NOMO-1 treated with dmso at 0.1 percent for 144 hours (cell line): ENCODE measurements around the gene NAALADL2.
"Not testable (repeated sequence)": the region's sequence is repeated elsewhere in the genome, so short reads cannot be mapped to it uniquely, and the experiment has no call there.

ENCODE experiments used
- DNase-seq: peaks from one replicate; lab custom pipeline; 2025; ENCODE audit not compliant: unreplicated experiment; lab: John Stamatoyannopoulos, UW

Gene NAALADL2

DNA sequence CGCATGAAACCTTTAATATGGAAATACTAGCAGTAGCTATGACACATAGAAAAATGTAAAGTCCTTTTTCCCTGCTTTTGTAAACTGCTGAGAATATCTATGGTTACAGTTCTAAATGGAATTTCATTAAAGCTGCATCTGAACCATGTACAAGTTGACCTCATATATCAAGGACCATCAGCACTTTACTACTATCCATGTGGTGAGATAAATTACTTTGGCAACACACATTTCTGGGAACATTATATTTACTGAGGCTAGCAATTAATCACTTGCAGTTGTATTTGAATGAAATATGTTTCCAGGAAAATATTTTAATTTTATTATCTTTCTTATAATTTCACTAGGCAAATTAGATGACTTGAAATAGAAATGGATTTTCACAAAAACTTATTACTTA lies 545.5 kb downstream of the NAALADL2 start:
- no peak for DNase-seq

DNA sequence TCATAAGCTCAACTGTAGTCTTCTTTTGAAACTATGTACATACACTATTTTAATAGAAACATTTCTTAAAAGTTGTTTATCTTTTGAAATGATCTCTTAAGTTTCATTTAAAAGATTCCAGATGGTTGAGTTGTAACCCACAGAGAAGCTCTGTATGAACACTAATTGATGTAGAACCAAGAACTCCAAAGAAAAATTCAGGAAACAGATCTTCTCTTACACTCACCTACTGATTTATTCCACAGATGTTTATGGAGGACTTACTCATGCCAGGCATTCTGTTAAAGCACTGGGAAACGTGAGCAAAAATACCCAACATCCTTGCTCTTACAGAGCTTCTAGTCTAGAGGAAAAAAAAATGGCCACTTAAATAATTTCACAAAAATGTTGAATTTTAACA lies 551.1 kb downstream of the NAALADL2 start:
- no peak for DNase-seq

DNA sequence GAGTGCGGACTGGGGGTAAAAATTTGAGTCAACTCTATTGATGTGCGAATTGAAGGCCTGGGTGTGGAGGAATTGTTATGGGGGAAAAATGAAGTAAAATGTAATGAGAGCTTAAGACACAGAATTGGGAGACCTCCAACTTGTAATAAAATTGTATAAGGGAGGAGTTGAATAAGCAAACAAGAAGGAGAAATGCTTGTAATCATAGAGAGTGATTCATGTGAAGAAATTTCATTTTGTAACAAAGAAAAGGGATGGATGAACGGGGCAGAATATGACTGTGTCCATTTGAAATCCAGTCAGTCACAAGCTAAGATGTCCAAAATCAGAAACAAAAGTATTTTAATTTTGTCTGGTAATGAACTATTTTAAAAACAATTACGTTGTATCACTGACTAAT lies 552.3 kb downstream of the NAALADL2 start:
- DNase-seq = no peak

DNA sequence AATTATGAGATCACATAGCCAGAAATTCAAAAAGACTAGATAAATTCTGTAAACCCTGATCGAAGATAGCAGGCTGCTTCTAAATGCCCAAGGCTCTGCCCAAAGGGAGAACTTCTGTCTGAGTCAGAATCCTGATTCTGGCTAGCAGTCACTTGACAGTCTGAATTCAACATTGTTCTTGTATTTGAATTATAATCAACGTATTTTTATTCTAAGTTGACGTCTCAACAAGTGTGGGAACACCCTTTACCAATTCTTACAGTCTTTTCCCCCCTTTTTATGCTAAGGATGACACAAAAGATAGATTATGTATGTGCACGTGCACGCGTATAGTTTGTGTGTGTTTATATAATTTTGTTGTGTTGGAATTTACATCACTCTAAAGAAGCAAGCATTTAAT lies 552.8 kb downstream of the NAALADL2 start:
- no peak for DNase-seq

- DNase-seq = no peak
Observed at GRCh38 chr3:175413926-175414325, 554.8 kb downstream of the NAALADL2 start.

GRCh38 chr3:175416600-175416999 lies 557.5 kb downstream of the NAALADL2 start:
- no peak for DNase-seq

GRCh38 chr3:175417426-175417825 lies 558.3 kb downstream of the NAALADL2 start:
- DNase-seq = no peak

- no peak for DNase-seq
Observed at GRCh38 chr3:175421902-175422301, 562.8 kb downstream of the NAALADL2 start.

DNA sequence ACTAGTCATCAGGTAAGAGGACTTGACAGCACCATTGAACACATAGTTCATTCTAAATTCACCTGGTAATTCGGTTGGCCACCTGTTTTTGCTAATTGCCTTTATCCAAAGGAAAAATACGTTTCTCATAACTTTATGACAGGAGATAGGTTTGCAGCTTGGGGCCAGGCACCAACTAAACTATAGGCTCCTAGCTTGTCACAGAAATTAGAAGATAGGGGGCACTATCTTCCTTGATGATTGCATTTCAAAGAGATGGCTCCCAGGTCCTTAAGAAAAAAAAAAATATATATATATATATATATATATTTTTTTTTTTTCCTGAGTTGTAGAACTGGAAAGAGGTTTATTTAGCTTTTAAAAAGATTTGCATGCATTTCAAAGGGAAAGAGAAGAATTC lies 563.6 kb downstream of the NAALADL2 start:
- DNase-seq = no peak

- not testable (repeated sequence) for DNase-seq
Observed at GRCh38 chr3:175423848-175424247, 564.7 kb downstream of the NAALADL2 start.

- no peak for DNase-seq
Observed at GRCh38 chr3:175426805-175427204, 567.7 kb downstream of the NAALADL2 start.

- no peak for DNase-seq
Observed at GRCh38 chr3:175428466-175428865, 569.3 kb downstream of the NAALADL2 start.

- no peak for DNase-seq
Observed at GRCh38 chr3:175430983-175431773, 572.0 kb downstream of the NAALADL2 start.

DNA sequence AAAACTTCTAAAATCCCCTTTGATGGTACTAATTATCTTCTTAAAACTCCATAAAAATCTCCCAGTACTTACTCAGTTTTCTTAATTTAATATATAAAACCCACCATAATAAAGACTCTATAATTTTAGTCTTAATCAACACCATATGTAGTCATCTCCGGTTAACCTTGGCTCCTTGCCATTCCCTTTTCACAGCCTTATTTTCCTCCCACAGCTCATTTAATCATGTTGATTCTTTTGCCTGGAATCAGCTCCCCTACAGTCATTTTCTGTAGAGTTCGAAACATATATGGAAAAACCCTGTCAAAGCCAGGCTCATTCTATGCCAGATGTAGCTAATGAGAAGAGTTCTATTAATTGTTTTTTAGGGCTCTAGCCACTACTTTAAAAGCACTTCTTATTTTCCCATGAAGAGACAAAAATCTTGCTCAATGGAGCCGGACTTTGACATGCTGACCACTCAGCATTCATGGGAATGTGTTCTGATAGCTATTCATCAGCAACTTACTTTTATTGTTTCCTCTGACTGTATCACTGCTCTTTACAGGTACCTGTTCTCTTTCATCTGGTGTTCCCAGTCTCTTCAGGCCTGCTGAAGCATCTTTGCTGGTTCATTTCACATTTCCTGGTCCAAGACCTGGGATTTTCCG lies 573.4 kb downstream of the NAALADL2 start:
- no peak for DNase-seq

DNA sequence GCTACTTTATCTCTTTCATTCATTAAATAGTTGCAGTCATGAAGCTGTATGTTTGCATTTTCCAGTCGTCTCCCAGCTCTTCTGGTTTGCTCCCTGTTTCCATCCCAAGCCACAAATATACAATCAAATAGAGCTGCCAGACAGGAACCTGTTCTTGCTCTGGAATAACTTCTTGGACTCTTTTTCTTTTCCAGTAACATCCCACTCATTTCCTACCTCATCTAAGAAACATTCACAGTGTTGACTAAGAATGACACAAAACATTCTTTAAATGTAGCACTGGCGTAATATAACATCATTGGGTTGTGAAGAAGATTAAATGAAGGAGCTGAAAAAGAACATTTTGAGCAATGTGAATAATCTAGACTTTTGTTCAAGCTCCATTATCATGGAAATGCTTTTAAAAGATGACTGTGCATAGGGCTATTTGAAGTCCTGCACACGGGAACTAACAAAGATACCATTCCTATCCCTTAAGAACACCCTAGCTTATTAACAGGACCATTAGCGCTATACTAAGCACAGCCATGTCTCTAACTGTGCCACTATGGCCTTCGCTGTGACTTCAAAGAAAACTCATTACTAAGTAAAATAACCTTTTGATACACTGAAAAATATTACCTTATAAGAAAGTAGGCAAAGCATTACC lies 574.0 kb downstream of the NAALADL2 start:
- no peak for DNase-seq

DNA sequence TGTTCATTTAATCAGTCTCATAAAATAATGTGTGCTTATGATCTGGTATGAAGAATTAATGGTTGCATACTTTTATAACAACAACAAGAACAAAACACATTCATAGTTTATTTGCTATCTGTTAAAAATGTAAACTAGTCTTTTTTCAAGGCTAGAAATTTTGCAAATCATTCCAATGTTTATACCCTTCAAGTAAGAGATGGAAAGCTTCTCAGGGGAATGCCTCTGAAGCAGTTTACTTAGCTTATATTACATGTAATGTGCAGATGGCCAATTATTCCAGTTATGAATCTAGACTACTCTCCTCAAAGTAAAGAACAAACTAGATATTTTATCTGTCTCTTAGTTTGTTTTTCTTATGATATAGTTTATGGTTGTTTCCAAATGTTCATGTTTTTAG lies 575.4 kb downstream of the NAALADL2 start:
- no peak for DNase-seq

GRCh38 chr3:175443682-175444081 lies 584.5 kb downstream of the NAALADL2 start:
- DNase-seq = no peak

DNA sequence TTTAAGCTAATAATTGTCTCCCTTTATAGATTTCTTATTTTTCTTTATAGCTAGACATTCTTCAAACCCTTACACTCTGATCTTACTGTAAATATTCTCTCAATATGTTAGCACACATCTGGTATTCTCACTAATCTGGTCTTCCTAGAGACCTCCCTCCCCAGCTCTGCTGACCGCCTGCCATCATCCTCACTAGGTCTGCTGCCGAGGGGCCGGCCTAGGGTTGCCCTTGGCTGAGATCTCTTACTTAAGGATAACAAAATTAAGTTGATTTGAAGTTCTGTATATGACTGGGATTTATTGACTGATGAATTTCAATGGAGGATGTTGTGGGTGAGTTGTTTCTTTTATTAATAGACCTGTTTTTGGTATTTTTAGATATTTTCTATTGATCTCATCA lies 586.6 kb downstream of the NAALADL2 start:
- no peak for DNase-seq

- no peak for DNase-seq
Observed at GRCh38 chr3:175447521-175447920, 588.4 kb downstream of the NAALADL2 start.

- no peak for DNase-seq
Observed at GRCh38 chr3:175453361-175453760, 594.2 kb downstream of the NAALADL2 start.

DNA sequence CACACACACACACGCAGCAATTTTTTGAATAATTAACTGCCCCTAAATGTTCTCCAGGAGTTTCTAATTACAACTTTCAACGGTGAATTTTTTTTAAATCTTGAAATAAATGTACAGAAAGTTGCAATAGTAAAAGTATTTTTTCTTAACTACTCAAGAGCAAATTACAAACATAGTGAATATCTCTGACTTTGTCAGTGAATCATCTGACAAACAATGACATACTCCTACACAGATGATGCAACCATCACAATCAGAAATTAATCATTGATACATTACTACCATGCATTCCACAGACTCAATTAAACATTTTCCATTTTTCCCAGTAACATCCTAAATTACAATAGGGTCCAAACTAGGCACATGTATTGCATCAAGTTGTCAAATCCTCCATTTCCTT lies 597.3 kb downstream of the NAALADL2 start:
- no peak for DNase-seq

GRCh38 chr3:175457301-175457700 lies 598.2 kb downstream of the NAALADL2 start:
- DNase-seq = no peak
